SK-N-DZ (cell line): ENCODE data around the gene CAPG. TPM values are rescaled to one million over a fixed set of nuclear protein-coding genes. Genes with fewer than 3 reads are reported as not detected.
A peak's percentile ranks its signal among the peaks of the same experiment; 100 is the strongest.
"Not testable (repeated sequence)": the region's sequence is repeated elsewhere in the genome, so short reads cannot be mapped to it uniquely, and the experiment has no call there.

Experiments
- DNase-seq: peaks from one replicate; pipeline ENCODE4 v3.0.0-alpha.2; 2015; ENCODE audit warnings: low spot score
- polyA plus RNA-seq, 2 experiments: library from polyadenylated mRNA; depleted of rRNA; stranded (reverse); fragments of >200 nt; gene quantifications; 2 replicates each; pipeline ENCODE4 v1.2.3, GENCODE V29; 2014

Gene CAPG, protein sequence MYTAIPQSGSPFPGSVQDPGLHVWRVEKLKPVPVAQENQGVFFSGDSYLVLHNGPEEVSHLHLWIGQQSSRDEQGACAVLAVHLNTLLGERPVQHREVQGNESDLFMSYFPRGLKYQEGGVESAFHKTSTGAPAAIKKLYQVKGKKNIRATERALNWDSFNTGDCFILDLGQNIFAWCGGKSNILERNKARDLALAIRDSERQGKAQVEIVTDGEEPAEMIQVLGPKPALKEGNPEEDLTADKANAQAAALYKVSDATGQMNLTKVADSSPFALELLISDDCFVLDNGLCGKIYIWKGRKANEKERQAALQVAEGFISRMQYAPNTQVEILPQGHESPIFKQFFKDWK
- 4.5 and 20.2 TPM in 2 replicates for polyA plus RNA-seq (2014; cell fraction: cytosol; rRNA removed)
- 3.2 and 13.6 TPM in 2 replicates for polyA plus RNA-seq (2014; cell fraction: nucleus; rRNA removed)

DNA sequence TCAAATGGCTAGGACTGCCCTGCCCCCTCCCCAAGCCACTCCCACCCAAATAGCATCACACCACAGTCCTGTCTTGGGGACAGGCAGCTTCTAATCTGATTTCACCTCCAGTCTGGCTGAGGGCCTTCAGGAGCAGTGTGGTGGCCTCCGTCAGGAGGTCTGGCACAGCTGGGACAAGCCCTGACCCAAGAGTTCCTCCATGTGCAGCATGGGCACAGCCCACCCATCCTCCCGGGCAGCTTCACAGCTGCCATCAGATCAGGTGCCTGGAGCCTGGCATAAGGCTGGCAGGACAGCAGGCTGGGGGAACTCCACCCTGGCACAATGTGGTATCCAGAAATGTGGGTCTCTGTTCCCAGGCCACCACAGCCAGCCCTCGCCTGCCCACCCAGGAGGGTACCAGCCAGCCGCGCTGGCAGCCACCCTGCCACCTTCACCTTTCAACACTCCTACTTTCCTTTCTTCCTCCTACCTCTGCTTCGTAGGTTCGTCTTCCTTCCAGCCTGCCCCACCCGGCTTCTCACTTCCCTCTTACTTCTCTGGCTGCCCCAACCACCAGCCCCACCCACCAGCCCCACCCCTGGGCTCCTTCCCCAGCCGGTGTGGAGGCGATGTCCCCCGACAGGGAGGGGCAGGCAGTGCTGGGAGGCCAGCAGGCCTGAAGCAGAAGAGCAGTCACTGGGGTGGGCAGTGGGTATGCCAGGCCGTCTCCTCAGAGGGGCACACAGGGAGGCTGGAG lies at the start of gene CAPG:
Gene CAPG, minus strand, starts transcription at position 522 of the 739 bp plus-strand sequence. CDS start 8,221 bp downstream, outside the sequence.
- no peak for DNase-seq

DNA sequence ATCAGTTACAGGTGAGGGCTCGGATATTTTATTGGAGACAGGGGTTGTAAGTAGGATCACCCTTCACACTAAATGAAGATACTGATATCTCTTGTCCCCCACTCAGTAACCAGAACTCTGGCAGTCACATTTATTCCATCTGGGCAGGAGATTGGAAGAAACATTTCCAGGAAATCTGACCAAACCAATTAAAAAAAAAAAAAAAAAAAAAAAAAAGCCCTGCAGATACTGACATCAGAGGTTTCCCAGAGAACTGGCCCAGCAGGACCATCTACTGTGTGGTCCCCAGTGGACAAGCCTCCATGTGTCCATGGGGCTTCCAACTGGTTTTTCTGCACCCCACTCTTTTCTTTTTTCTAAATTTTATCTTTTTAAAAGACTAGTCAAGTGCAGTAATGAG lies 49.6 kb upstream of the CAPG start:
- no peak for DNase-seq

DNA sequence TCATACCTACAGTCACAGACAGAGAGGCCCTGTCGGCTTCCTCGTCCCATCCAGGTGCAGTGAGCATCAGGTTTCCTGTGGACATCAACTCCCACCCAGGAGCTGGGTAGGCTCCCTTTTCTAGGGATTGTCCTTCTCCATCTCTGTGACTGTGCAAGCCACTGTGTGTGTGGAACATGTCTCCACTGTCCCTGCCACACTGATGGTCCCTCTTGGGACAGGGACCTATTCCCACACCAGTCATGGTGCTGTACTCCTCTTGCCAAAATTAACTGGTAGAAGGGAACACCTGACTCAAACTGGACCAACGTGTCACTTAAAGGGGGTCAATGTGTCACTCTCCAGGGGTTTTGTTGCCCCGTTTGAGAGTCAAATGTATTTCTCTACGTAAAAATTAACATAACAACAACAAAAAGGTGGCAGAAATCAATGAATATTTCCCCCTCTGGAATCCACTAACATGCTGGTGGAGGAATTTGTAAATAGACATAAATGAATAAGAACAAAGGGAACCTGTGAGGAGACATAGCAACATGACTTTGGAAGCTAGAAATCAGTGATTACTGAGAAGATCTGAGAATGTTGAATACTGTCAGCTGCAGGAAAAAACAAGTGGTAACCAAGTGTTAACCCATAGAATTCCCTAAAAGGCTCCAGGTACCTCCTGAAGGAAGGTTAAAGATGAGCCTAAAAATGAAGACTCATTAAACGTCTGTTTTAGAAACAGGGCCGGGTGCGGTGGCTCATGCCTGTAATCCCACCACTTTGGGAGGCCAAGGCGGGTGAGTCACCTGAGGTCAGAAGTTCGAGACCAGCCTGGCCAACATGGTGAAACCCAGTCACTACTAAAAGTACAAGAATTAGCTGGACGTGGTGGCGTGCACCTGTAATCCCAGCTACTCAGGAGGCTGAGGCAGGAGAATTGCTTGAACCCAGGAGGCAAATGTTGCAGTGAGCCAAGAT lies 48.7 kb upstream of the CAPG start:
- no peak for DNase-seq

DNA sequence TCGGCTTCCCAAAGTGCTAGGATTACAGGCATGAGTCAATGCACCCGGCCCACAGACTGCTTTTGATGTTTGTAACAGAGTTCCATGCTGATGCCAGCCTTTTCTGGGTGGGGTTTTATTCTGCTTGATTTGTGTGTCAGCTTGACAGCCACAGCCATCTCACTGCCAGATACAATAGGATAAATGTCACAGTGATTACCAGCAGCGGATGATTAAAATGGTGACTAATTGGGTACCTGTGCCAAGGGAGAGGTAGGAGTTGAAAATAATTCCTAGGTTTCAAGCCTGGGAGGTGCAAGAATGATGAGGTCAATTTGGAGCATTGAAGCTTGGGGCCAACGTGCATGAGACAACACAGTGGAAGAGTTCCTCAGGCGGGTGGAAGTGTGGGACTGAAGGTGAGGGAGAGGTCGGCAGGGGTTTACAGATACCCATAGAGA lies 47.7 kb upstream of the CAPG start:
- DNase-seq, result no peak

DNA sequence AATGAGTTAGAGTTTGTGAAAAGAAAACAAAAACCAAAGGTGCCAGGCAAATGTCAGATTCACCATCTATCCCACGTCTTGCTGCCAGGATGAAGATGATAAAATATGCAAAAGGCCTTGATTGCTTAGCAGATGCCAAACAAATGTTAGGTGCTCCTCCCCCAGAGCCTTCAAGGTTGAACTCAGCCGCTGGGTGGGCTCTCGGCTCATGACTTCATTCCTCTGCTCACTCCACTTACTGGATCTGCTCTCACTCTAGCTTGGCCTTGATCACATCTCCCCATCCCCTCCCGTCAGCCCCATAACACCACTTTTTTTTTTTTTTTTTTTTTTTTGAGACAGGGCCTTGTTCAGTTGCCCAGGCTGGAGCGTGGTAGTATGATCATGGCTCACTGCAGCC lies 46.9 kb upstream of the CAPG start:
- DNase-seq, result no peak

DNA sequence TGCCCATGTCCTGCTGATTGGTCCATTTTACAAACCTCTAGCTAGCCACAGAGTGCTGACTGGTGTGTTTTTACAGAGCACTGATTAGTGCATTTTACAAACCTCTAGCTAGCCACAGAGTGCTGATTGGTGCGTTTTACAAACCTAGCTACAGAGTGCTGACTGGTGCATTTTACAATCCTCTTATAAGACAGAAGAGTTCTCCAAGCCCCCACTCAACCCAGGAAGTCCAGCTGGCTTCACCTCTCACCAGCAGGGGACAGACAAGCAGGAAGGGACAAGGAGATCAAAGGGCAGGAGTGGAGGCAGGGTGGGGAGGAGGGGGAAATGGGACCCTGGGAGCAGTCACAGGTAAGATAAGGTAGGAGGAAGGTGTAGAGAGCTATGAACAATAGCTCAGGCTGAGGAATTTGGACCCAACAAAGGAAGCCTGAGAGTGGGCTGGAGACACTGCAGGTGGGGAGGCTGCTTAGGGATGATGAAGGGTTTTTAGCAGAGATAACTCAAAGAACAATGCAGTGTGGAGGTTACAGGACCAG lies 45.5 kb upstream of the CAPG start:
- DNase-seq, result no peak

DNA sequence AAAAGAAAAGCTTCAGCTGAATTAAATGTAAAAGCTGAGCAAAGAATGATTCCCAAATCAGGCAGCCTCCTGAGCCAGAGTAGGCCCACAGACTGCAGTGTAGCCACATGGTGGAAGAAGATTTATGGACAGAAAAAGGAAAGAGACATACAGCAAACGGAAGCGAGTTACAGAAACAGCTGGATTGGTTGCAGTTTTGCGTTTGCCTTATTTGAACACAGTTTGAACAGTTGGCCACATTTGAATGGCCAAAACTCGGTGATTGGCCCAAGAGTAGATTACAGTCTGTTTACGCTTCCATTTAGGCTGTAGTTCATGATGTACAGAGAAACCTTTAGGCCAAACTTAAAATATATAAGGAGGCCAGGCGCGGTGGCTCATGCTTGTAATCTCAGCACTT lies 43.4 kb upstream of the CAPG start:
- no peak for DNase-seq

DNA sequence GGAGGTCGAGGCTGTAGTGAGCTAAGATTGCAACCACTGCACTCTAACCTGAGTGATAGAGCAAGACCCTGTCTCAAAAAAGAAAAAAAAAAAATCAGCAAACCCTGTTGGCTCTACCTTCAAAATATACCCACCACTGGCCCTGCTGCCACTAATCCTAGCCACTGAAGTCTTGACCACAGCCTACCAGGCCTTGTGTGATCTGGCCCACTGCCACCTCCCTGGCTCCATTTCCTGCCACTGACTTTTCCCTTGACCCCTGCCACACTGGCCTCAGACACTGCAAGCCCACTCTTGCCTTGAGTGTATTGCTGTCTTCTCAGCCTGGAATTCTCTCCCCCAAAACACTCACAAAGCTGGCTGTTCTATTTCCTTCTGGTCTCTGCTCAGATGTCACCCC lies 42.1 kb upstream of the CAPG start:
- no peak for DNase-seq

DNA sequence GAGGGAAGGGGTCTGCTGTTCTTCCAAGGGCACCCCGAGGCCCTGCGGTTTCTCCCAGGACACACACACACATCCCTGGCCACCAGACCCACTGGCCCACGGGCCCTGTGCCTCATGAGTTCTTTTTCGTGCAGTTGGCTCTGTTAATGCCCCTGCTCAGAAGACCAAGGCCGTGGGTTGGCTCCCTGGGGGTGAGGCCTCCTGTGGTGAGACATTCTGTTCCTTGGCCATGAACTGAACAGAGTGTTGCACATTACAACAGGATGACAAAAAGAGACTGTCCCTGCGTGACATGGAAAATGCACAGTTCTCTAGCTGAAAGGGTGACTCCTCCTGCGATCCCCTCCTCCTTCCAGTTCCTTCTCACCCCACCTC lies 39.0 kb upstream of the CAPG start:
- DNase-seq, result no peak

DNA sequence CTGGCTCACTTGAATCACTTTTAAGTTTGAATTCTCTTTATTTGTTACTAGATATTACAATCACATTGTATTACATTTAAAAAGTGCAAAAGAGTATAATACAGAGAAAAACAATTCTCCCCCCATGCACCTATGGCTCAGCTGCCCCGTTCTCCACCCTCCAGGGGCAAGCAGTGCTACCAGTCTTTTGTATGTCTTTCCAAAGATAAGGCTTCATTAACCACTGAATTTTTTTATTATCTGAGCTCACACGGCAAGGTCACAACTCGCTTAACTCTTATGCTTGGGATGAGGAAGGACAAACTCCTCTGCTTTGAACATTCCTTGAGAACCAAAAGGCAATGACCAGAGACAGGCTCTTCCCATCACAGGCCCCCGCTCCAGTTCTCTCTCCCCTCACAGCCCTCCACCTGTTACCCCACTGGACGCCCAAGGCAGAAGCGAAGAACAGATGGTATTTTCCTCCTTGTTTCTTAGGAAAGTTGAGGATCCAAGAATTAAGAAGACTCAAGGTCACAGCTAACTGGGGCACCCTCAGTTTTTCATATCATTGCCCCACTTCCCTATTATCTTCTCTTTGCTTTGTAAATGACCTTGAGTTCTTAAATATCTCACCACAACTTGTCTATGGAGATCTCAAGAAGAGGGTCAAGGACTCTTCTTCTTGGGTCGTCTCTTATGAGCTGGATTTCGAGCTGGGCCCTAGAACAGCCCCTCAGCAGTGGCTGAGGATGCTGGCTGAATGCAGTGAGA lies 38.5 kb upstream of the CAPG start:
- no peak for DNase-seq

DNA sequence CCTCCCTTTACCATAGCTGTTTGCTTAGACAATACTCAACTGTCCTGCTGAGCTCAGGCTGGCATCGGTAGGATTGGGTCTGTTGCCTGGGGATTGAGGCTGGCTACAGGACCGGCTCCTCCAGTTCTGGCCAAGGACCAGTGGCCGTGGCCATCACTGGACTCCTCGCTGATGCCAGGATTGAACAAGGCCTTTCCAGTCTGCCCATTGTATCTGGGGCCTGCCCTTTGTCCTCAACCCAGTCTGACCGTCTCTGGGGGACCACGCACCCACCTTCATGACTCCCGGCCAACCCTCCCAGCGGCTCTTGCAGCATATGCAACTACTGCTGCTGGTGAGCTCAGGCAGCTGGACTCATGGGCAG lies 37.0 kb upstream of the CAPG start:
- DNase-seq, result no peak

DNA sequence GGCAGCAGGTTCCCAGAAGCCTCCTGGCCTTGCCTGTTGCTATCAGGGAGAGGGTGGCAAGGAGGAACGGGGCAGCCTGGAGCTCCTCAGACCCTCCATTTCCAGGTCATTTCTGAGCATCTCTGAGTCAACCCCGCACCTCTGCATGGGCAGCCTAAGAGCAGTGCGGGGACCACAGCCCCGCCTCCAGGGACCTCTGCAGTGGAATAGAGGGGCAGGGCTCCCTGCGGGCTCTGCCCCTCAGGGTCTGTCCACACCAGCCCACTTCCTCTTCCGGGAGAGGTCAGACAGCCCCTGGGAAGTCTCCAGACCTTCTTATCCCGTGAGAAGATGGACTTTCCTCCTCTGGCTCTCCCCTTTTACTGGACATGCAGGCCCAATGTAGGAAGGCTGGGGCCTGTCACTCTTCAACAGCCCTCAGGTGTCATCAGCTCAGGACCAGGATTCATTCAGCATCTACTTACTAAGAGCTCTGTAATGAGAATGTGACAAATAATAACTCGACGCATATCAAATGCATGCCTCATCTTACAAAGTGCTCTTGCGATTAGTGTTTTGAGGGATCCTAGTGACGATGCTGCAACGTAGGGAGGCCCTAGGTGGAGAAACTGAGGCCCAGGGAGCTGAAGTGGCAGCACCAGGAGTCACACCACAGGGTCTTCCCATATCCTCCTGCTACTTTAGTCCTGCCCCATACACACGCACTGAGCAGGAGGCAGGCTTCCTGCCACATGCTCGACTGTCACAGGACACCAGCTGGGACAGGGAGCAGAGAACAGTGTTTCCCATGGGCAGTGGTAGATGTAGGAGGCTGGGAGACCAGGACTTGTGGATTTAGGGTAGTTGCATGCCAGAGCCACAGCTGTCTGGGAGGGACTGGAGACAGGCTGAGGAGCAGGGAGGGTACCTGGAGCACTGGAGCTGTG lies 36.4 kb upstream of the CAPG start:
- peak; percentile 42 for DNase-seq

DNA sequence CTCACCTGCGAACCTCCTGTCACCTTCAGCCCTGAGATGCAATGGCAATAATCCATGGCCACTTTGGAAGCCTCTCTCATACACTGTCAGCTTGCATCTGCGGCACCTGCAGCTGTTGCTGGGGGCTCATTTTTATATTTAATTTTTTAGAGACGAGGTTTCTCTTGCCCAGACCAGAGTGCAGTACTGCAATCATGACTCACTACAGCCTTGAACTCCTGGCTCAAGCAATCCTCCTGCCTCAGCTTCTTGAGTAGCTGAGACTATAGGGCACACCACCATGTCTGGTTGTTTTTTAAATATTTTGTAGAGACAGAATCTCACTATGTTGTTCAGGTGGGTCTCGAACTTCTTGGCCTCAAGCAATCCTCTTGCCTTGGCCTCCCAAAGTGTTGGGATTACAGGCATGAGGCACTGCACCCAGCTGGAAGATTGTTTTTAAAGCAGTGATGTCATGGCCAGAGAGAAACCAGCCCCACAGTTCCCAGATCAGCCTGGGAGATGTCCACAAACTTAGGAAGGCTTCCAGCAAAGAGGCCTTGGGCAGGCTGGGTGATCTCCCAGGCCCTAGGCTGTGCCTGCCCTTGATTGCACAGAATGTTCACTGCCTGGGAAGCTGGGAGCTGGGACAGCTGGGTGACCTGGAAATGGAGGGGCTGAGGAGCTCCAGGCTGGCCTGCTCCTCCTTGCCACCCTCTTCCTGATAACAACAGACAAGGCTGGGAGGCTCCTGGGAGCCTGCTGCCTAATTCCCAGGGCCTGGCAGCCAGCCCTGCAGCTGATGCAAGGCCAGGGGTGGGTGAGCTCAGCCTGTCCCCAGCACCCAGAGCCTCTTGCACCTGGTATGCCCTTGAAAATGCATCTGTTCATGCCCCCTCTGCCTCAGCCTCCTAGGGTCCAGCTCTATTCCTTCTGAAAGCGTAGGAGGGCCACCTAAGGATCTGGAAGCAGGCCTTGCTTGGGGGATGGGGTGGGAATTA lies 35.4 kb upstream of the CAPG start:
- peak; percentile 61 for DNase-seq

DNA sequence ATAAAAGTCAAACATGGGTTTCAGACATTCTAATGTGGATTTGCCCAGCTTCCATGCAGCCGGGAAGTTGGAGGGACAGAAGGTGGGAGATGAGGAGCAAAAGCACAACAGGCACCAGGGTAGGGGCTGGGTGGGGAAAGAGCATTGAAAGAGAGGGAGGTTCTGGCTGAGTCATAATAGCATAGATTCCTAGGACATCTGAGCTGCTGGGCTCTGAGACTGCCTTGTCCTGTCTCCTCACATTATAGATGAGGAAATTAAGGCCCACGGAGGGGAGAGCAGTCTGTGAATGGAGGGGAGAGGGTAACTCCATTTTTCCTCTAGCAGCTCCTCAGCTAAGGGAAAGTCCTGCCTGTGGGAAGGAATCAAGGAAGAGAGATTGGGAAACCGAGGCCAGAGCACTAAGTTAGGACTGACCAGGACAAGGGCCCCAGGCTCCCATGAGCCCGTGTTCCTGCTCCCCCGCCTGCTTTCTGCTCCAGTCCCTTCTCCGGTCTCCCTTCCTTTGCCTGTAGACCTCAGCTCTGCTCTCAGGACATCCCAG lies 34.5 kb upstream of the CAPG start:
- DNase-seq, result no peak

DNA sequence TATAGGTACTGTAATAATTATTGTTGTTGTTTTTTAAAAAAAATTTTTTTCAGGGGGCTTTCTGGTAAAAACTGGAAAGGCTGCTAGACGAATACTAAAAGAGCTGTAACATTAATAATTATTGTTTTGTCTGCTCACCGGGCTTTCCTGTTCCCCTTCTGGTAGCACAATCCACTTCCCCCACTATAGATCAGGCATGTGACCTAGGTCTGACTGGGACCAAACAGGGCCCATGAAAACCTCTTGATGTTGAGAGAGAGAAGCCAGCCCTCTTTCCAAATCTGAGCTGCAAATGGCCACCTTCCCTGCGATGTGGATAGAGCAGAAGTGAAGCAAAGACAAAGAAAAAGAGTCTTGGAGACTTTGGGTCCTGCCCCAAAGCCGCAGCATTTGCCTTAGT lies 31.7 kb upstream of the CAPG start:
- no peak for DNase-seq

DNA sequence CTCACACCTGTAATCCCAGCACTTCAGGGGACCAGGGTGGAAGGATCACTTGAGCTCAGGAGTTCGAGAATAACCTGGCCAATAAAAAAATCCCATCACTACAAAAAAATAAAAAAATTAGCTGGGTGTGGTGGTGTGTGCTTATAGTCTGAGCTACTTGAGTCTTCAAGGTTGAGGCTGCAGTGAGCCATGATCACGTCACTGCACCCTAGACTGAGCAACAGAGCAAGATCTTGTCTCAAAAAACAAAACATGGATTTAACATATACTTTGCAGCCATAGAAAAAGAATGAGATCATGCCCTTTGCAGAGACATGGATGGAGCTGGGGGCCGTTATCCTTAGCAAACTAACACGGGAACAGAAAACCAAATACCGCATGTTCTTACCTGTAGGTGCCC lies 30.6 kb upstream of the CAPG start:
- no peak for DNase-seq

DNA sequence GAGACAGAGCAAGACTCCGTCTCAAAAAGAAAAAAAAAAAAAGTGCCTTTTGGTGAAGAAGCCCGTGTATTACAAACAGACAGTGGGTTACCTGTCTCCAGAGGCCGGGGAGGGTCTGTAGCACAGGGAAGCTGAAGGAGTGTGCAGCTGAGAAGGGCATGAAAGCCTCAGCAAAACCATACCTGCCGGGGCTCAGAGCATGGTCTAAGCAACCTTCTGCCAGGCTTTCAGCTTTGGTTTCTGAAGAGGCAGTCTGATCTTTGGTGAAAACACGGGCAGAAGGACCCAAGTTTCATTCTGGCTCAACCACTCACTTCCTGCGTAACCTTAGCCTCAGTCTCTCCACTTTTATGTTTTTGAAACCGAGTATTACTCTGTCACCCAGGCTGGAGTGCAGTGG lies 29.8 kb upstream of the CAPG start:
- no peak for DNase-seq

DNA sequence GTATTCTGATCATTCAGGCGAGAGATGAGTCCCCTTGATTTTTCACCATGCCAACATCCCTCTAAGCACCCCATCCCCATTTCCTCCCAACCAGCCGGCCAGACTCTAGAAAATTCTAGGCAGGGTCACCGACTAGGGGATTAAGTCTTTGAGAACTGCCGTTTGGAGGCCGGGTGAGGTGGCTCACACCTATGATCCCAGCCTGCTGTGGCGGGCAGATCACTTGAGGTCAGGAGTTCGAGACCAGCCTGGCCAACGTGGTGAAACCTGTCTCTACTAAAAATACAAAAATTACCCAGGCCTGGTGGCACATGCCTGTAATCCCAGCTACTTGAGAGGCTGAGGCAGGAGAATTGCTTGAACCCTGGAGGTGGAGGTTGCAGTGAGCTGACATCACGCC lies 29.4 kb upstream of the CAPG start:
- not testable (repeated sequence) for DNase-seq
